GM19023 (cell line): ENCODE results near the gene SPDYE6.
A peak's percentile ranks its signal among the peaks of the same experiment; 100 is the strongest.
"Not testable (repeated sequence)": the region's sequence is repeated elsewhere in the genome, so short reads cannot be mapped to it uniquely, and the experiment has no call there.

ENCODE experiments used
- ATAC-seq: cut with Tn5 transposase; IDR thresholded peaks from one replicate; pipeline ENCODE4 v1.9.1; 2021; ENCODE audit warnings: mild to moderate bottlenecking, moderate library complexity; ENCODE audit not compliant: unreplicated experiment

The SPDYE6 gene

GRCh38 chr7:102364394-102364886 is 8.2 kb upstream of the SPDYE6 start:
- ATAC-seq, result not testable (repeated sequence)

GRCh38 chr7:102363549-102364393 is 7.5 kb upstream of the SPDYE6 start:
- ATAC-seq, result peak; percentile 99

- ATAC-seq, result not testable (repeated sequence)
Observed at GRCh38 chr7:102346983-102347382, 9.3 kb downstream of the SPDYE6 start.

- not testable (repeated sequence) for ATAC-seq
Observed at GRCh38 chr7:102340599-102341368, 15.5 kb downstream of the SPDYE6 start.

- ATAC-seq, result not testable (repeated sequence)
Observed at GRCh38 chr7:102337420-102337819, 18.8 kb downstream of the SPDYE6 start.

- not testable (repeated sequence) for ATAC-seq
Observed at GRCh38 chr7:102337002-102337401, 19.2 kb downstream of the SPDYE6 start.

- not testable (repeated sequence) for ATAC-seq
Observed at GRCh38 chr7:102335574-102335973, 20.7 kb downstream of the SPDYE6 start.

GRCh38 chr7:102330666-102331460 is 25.4 kb downstream of the SPDYE6 start:
- ATAC-seq, result not testable (repeated sequence)

- not testable (repeated sequence) for ATAC-seq
Observed at GRCh38 chr7:102329366-102329765, 26.9 kb downstream of the SPDYE6 start.

- not testable (repeated sequence) for ATAC-seq
Observed at GRCh38 chr7:102328863-102329262, 27.4 kb downstream of the SPDYE6 start.

- not testable (repeated sequence) for ATAC-seq
Observed at GRCh38 chr7:102327183-102327582, 29.1 kb downstream of the SPDYE6 start.

GRCh38 chr7:102326157-102326889 is 29.9 kb downstream of the SPDYE6 start:
- no peak for ATAC-seq

GRCh38 chr7:102325106-102325505 is 31.1 kb downstream of the SPDYE6 start:
- not testable (repeated sequence) for ATAC-seq

GRCh38 chr7:102323914-102324195 is 32.4 kb downstream of the SPDYE6 start:
- ATAC-seq, result no peak

GRCh38 chr7:102322202-102322715 is 34.0 kb downstream of the SPDYE6 start:
- ATAC-seq, result no peak

GRCh38 chr7:102321351-102322201 is 34.7 kb downstream of the SPDYE6 start:
- ATAC-seq, result no peak

GRCh38 chr7:102320601-102321350 is 35.5 kb downstream of the SPDYE6 start:
- ATAC-seq, result no peak

GRCh38 chr7:102320181-102320580 is 36.1 kb downstream of the SPDYE6 start:
- ATAC-seq, result no peak
